GM20000 (cell line): Measurements from ENCODE around the gene ICA1.

Experiments used
- DNase-seq: peaks from one replicate; pipeline ENCODE4 v3.0.0; 2012; ENCODE audit warnings: low spot score
- TF ChIP-seq, protein P1 (sequence below): IDR thresholded peaks from 2 replicates; pipeline ENCODE4 v1.5.1; 2012; ENCODE audit warnings: mild to moderate bottlenecking, control low read depth; ENCODE audit errors: extremely low read depth, missing control alignments

The ICA1 gene

DNA sequence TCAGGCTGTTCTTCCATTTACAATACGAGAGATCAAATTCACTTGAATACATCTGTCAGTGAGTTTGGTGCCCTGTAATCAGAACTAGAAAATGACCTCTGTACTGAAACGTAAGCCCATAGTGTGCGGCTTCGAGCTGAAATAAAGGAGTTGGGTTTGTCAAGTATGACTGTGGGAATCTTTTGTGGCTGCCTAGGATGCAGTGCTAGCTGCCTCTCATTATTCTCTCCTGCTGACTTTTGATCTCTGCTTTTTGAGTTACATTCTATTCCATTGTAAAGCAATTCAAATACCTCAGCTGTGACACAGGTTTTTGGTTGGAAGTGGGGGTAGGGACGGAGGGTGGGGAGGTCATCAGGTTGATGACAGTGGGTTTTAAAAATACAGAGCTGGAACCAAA, 40.4 kb downstream of the ICA1 start:
- TF ChIP-seq, protein P1, sequence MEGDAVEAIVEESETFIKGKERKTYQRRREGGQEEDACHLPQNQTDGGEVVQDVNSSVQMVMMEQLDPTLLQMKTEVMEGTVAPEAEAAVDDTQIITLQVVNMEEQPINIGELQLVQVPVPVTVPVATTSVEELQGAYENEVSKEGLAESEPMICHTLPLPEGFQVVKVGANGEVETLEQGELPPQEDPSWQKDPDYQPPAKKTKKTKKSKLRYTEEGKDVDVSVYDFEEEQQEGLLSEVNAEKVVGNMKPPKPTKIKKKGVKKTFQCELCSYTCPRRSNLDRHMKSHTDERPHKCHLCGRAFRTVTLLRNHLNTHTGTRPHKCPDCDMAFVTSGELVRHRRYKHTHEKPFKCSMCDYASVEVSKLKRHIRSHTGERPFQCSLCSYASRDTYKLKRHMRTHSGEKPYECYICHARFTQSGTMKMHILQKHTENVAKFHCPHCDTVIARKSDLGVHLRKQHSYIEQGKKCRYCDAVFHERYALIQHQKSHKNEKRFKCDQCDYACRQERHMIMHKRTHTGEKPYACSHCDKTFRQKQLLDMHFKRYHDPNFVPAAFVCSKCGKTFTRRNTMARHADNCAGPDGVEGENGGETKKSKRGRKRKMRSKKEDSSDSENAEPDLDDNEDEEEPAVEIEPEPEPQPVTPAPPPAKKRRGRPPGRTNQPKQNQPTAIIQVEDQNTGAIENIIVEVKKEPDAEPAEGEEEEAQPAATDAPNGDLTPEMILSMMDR: no peak
- no peak for DNase-seq

DNA sequence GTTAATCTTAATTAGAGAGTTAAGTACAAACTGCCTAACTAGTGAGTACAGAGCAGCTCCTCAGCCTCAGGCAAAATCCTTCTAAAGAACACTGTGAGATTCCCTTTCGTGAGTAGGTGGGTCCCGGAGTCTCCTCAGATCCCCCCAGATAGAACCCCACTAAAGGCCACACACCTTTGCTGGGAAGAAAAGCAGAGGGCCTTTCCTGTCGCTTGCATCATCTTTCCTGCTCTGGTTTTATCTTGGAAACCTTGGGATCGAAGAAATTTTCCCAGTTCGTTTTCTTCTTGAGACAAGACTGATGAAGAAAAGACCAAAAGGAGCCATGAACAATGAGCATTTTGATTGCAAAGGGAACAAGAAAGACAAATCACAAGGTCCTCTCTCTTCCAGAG, 40.9 kb downstream of the ICA1 start:
- DNase-seq: no peak
- TF ChIP-seq, protein P1: no peak

DNA sequence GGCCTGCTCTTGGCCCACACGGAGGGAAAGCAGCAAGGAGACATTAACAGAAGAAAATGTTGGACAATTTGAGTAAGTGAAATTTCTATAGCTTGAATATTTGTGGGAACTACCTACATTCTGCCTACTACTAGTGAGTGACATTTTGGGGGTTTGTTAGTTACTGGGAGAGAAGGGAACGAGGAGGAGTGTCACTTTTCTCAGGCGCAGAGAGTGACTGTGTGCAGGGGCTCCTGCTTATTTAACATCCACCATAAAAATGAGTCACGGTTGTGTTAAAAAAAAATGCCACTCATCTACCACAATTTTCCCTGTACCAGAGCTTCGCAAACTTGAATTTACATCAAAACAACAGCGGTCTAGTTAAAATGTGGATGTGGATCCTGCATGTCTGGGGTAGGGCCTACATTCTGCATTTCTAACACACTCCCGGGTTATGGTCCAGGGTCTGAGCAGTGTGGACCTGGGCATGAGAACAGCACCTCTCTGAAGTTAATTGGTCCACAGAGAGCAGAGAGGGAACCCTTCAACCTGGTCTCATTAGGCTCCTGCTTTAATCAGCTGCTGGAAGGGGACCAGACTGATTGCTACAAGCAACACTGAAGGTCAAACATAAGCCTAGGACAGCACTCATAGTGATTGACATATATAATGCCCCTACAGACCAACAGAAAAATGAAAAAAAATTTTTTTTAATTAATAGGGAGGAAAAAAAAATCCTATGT, 41.4 kb downstream of the ICA1 start:
- no peak for DNase-seq
- TF ChIP-seq, protein P1: no peak

DNA sequence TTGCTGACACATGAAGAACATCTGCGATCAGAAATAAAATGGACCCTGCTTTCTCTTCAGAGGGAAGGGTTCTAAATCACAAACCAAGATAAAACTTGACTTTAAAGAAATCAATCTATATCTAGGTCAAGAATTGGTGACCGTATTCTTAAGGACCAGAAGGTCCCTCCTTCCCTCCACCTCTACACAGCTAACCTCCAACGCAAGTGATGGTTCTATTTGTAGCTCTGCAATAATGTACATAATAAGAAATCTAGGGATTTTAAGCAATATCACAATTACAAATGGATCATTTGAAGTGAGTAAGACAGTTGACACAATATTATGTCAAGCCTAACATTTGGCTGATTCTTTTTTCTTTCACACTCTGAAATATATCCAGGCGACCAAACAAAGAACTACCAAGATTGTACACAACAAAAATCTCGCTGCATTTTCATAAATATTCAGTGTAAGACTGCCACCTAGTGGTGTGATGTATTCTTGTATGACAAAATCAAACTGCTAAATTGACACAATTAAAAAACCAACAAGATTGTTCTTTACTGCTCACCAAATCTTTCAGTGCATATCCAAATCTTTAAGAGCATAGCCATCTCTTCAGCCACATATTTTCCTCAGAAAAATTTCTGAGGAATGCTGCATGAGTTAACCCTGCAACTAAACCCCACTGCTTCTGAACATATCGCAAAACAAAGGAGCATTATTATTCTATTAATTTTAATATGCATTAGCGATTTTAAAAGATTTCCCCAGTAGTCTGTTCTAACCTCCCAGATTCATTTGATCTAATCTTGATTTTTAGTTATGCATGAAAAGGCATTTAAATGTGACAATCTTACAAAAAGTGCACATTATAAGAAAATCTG, 44.5 kb downstream of the ICA1 start:
- TF ChIP-seq, protein P1: no peak
- DNase-seq: peak; percentile 49

DNA sequence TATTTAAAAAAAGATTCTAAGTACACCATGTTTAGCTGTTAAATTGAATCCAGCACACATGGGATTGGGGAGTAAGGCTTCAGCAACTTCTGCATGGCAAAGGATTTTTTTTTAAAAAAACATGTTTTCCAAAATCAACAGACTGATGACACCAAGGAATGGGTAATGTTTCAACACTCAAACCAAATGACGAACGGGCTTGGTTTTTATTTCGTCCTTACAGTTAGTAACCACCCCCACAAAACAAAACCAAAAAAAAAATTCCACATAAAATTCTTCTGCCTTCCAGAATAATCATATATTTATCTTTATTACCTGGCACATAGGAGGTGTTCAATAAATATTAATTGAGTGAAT, 45.7 kb downstream of the ICA1 start:
- TF ChIP-seq, protein P1: no peak
- no peak for DNase-seq

DNA sequence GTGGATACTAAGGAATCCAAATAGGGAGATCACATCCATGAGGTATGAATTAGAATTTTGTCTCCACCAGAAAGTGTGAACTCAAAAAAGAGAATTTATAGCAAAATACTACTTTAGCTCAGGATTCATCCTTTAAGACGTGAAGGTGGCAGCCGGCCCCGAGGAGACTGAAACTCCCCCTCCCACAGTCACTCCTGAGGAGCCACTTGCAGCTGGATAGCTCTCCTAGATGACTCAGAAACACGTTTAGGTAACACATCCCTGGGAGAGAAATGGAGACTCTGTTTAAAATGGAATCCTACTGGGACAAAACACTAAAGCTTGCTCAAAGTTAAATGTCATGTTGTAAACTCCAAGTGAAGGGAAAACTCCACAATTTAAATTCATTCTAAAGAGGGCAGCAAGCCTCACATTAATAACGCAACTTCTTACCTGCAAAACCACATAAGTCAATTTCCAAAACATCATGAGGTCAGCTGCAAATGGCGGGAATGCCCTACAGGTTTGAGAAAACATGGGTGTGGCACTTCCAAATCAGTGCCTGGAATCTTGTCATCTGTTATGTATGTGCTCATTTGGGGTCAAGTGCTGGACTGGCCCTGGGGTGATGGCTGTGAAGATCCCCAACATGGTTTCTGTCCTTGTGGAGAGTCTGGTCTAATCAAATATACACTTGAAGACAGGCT, 46.2 kb downstream of the ICA1 start:
- no peak for DNase-seq
- TF ChIP-seq, protein P1: no peak
